Activated T-cell treated with anti-CD3 and anti-CD28 coated beads, Interleukin-2, amount 50 U/mL, for 72 hours (primary cell): Measurements from ENCODE around the gene DMD. TPM values are rescaled to one million over a fixed set of nuclear protein-coding genes. Genes with fewer than 3 reads are reported as not detected.

Experiments
- ATAC-seq, 2 donors: fragments of 150-1000 bp; cut with Tn5 transposase; replicated peaks in 1 of 2; 2 replicates each; pipeline ENCODE4 v1.10.0; 2021; ENCODE audit warnings: moderate library complexity in 2 of 2, mild to moderate bottlenecking in 1 of 2
- DNase-seq, 2 donors: peaks; one replicate each; pipeline ENCODE4 v3.0.0; 2021 to 2022; ENCODE audit warnings: mixed read lengths in 1 of 2
- H3K27ac Mint-ChIP-seq: one replicate; pipeline ENCODE4 v1.8.0; 2022; ENCODE audit warnings: mild to moderate bottlenecking, moderate library complexity, mixed read lengths
- H3K27me3 Mint-ChIP-seq: one replicate; pipeline ENCODE4 v1.8.0; 2022; ENCODE audit warnings: low read depth, mixed read lengths
- H3K36me3 Mint-ChIP-seq, 2 donors: one replicate each; pipeline ENCODE4 v1.8.0; 2022; ENCODE audit warnings: mixed read lengths in 2 of 2, mild to moderate bottlenecking in 1 of 2; ENCODE audit not compliant: insufficient read depth in 2 of 2
- H3K4me1 Mint-ChIP-seq: one replicate; pipeline ENCODE4 v1.8.0; 2022; ENCODE audit warnings: low read depth, mixed read lengths
- H3K4me3 Mint-ChIP-seq, 2 donors: one replicate each; pipeline ENCODE4 v1.8.0; 2022; ENCODE audit warnings: mild to moderate bottlenecking in 2 of 2, mixed read lengths in 2 of 2, moderate library complexity in 2 of 2
- H3K9me3 Mint-ChIP-seq, 2 donors: one replicate each; pipeline ENCODE4 v1.8.0; 2022; ENCODE audit warnings: mixed read lengths in 2 of 2
- total RNA-seq, 2 donors: library from RNA; stranded (reverse); gene quantifications; one replicate each; pipeline ENCODE4 v1.2.3, GENCODE V29; 2022

DMD gene
- total RNA-seq, 2 donors from 2014 or later, result 2.9 to 4.6 TPM

- ATAC-seq (no peak), DNase-seq (no peak)
- peaks cover 0 to 2% of the 10 kb centered on the region in 2 donors for H3K36me3 Mint-ChIP-seq
- peaks cover 7% of the 10 kb centered on the region for H3K4me1 Mint-ChIP-seq
- no peak overlapping the region for H3K27ac Mint-ChIP-seq
- H3K9me3 Mint-ChIP-seq, result peaks cover 3 to 4% of the 10 kb centered on the region in 2 donors
- peaks cover 29% of the 10 kb centered on the region for H3K27me3 Mint-ChIP-seq
- H3K4me3 Mint-ChIP-seq, result no peak overlapping the region
Observed at GRCh38 chrX:31117266-31117665, 2094.1 kb downstream of the DMD start.

- no peak overlapping the region for H3K4me3 Mint-ChIP-seq
- ATAC-seq (no peak), DNase-seq (no peak)
- H3K4me1 Mint-ChIP-seq, result peaks cover 8% of the 10 kb centered on the region
- peaks cover 3 to 4% of the 10 kb centered on the region in 2 donors for H3K9me3 Mint-ChIP-seq
- H3K27me3 Mint-ChIP-seq, result peaks cover 37% of the 10 kb centered on the region
- H3K36me3 Mint-ChIP-seq, result peaks cover 0 to 2% of the 10 kb centered on the region in 2 donors
- no peak overlapping the region for H3K27ac Mint-ChIP-seq
Observed at GRCh38 chrX:31115398-31115797, 2096.0 kb downstream of the DMD start.

GRCh38 chrX:31114858-31115257 is 2096.5 kb downstream of the DMD start:
- peaks cover 3 to 4% of the 10 kb centered on the region in 2 donors for H3K9me3 Mint-ChIP-seq
- H3K4me3 Mint-ChIP-seq, result no peak overlapping the region
- no peak for ATAC-seq
- peaks cover 0 to 2% of the 10 kb centered on the region in 2 donors for H3K36me3 Mint-ChIP-seq
- H3K4me1 Mint-ChIP-seq, result peaks cover 8% of the 10 kb centered on the region
- DNase-seq, result no peak
- H3K27me3 Mint-ChIP-seq, result peaks cover 37% of the 10 kb centered on the region
- H3K27ac Mint-ChIP-seq, result no peak overlapping the region

- peak overlapping the region in 1 of 2 donors; percentile 36 for H3K4me3 Mint-ChIP-seq
- H3K27ac Mint-ChIP-seq, result no peak overlapping the region
- peak; percentile 62 to 65 for ATAC-seq
Observed at GRCh38 chrX:31112226-31112999, 2098.9 kb downstream of the DMD start.

GRCh38 chrX:31110657-31111056 is 2100.7 kb downstream of the DMD start:
- peaks cover 26% of the 10 kb centered on the region for H3K27me3 Mint-ChIP-seq

More at GRCh38 chrX:31112226-31112999, 2098.9 kb downstream of the DMD start:
- peaks cover 8% of the 10 kb centered on the region for H3K4me1 Mint-ChIP-seq
- H3K9me3 Mint-ChIP-seq, result peaks cover 3 to 4% of the 10 kb centered on the region in 2 donors
- peaks cover 0 to 2% of the 10 kb centered on the region in 2 donors for H3K36me3 Mint-ChIP-seq
- H3K27me3 Mint-ChIP-seq, result peaks cover 37% of the 10 kb centered on the region
- no peak for DNase-seq

GRCh38 chrX:31099536-31100090 is 2111.7 kb downstream of the DMD start:
- H3K9me3 Mint-ChIP-seq, result peaks cover 3 to 7% of the 10 kb centered on the region in 2 donors
- peak; percentile 93 to 94 for ATAC-seq
- DNase-seq, result peak; percentile 67 to 81
- H3K27ac Mint-ChIP-seq, result peak overlapping the region; percentile 51
- H3K4me1 Mint-ChIP-seq, result peaks cover 25% of the 10 kb centered on the region
- H3K36me3 Mint-ChIP-seq, result peaks cover 0 to 3% of the 10 kb centered on the region in 2 donors
- H3K27me3 Mint-ChIP-seq, result peaks cover 58% of the 10 kb centered on the region
- H3K4me3 Mint-ChIP-seq, result peak overlapping the region; percentile 18 to 43

More at GRCh38 chrX:31110657-31111056, 2100.7 kb downstream of the DMD start:
- Mint-ChIP-seq H3K27ac (no peak overlapping the region), H3K4me3 (no peak overlapping the region), H3K9me3 (peaks cover 3 to 4% of the 10 kb centered on the region in 2 donors), H3K36me3 (peaks cover 0 to 2% of the 10 kb centered on the region in 2 donors), H3K4me1 (peaks cover 8% of the 10 kb centered on the region)
- DNase-seq (no peak), ATAC-seq (no peak)

- peaks cover 0 to 3% of the 10 kb centered on the region in 2 donors for H3K36me3 Mint-ChIP-seq
- no peak overlapping the region for H3K4me3 Mint-ChIP-seq
- H3K9me3 Mint-ChIP-seq, result peaks cover 3 to 10% of the 10 kb centered on the region in 2 donors
- peaks cover 53% of the 10 kb centered on the region for H3K27me3 Mint-ChIP-seq
- no peak overlapping the region for H3K27ac Mint-ChIP-seq
- DNase-seq (no peak), ATAC-seq (no peak)
- H3K4me1 Mint-ChIP-seq, result peaks cover 32% of the 10 kb centered on the region
Observed at GRCh38 chrX:31098079-31098478, 2113.3 kb downstream of the DMD start.

- peaks cover 37% of the 10 kb centered on the region for H3K27me3 Mint-ChIP-seq
- H3K36me3 Mint-ChIP-seq, result peaks cover 0 to 3% of the 10 kb centered on the region in 2 donors
- peaks cover 24% of the 10 kb centered on the region for H3K4me1 Mint-ChIP-seq
- DNase-seq, result no peak
- ATAC-seq, result peak in 1 of 2 donors; percentile 29
- H3K9me3 Mint-ChIP-seq, result peaks cover 3 to 9% of the 10 kb centered on the region in 2 donors
- H3K4me3 Mint-ChIP-seq, result no peak overlapping the region
- H3K27ac Mint-ChIP-seq, result no peak overlapping the region
Observed at GRCh38 chrX:31093639-31093975, 2117.7 kb downstream of the DMD start.

GRCh38 chrX:31092970-31093638 is 2118.2 kb downstream of the DMD start:
- peaks cover 3 to 7% of the 10 kb centered on the region in 2 donors for H3K9me3 Mint-ChIP-seq
- no peak overlapping the region for H3K27ac Mint-ChIP-seq
- ATAC-seq, result peak; percentile 64 to 71
- peak overlapping the region; percentile 32 to 65 for H3K4me3 Mint-ChIP-seq
- peaks cover 36% of the 10 kb centered on the region for H3K27me3 Mint-ChIP-seq
- no peak for DNase-seq
- peaks cover 0 to 3% of the 10 kb centered on the region in 2 donors for H3K36me3 Mint-ChIP-seq
- H3K4me1 Mint-ChIP-seq, result peaks cover 23% of the 10 kb centered on the region

- Mint-ChIP-seq H3K36me3 (peaks cover 0 to 3% of the 10 kb centered on the region in 2 donors), H3K27ac (no peak overlapping the region), H3K9me3 (peaks cover 3 to 7% of the 10 kb centered on the region in 2 donors), H3K27me3 (peaks cover 30% of the 10 kb centered on the region), H3K4me3 (peak overlapping the region; percentile 17 to 65), H3K4me1 (peaks cover 23% of the 10 kb centered on the region)
- ATAC-seq (peak in 1 of 2 donors; percentile 6), DNase-seq (no peak)
Observed at GRCh38 chrX:31092476-31092875, 2118.9 kb downstream of the DMD start.

- Mint-ChIP-seq H3K9me3 (peaks cover under 1 to 7% of the 10 kb centered on the region in 2 donors), H3K4me3 (peak overlapping the region in 1 of 2 donors; percentile 39), H3K27ac (no peak overlapping the region), H3K36me3 (peaks cover 0 to 2% of the 10 kb centered on the region in 2 donors), H3K27me3 (peaks cover 29% of the 10 kb centered on the region), H3K4me1 (peaks cover 23% of the 10 kb centered on the region)
- DNase-seq (no peak), ATAC-seq (peak; percentile 64 to 72)
Observed at GRCh38 chrX:31091819-31092218, 2119.5 kb downstream of the DMD start.

GRCh38 chrX:31074522-31074921 is 2136.8 kb downstream of the DMD start:
- Mint-ChIP-seq H3K4me1 (peaks cover 12% of the 10 kb centered on the region), H3K9me3 (peaks cover 7% of the 10 kb centered on the region in 2 donors), H3K27ac (no peak overlapping the region), H3K36me3 (peaks cover 1 to 2% of the 10 kb centered on the region in 2 donors), H3K27me3 (peaks cover 2% of the 10 kb centered on the region), H3K4me3 (no peak overlapping the region)
- ATAC-seq, result no peak
- no peak for DNase-seq

GRCh38 chrX:31071725-31072124 is 2139.6 kb downstream of the DMD start, which contains the start of gene FTHL17:
Gene FTHL17, minus strand, starts transcription at chrX:31072041. Its CDS starts 88 bp downstream, at chrX:31071953.
- Mint-ChIP-seq H3K4me3 (no peak within 1 kb of the TSS), H3K4me1 (peaks cover 19% of the 10 kb centered on the region)

More at GRCh38 chrX:31071725-31072124, 2139.6 kb downstream of the DMD start, which contains the start of gene FTHL17:
- ATAC-seq, result no peak
- H3K36me3 Mint-ChIP-seq, result peaks cover 1 to 2% of the 10 kb centered on the region in 2 donors
- H3K27ac Mint-ChIP-seq, result no peak within 1 kb of the TSS
- DNase-seq, result no peak
- H3K9me3 Mint-ChIP-seq, result peaks cover 7% of the 10 kb centered on the region in 2 donors
- H3K27me3 Mint-ChIP-seq, result peaks cover 9% of the 10 kb centered on the region
